Measurements from ENCODE around the gene HAAO. TPM values are rescaled to one million over a fixed set of nuclear protein-coding genes. Genes with fewer than 3 reads are reported as not detected.

The HAAO gene
- polyA plus RNA-seq, 1 experiment: 0.54 TPM

DNA sequence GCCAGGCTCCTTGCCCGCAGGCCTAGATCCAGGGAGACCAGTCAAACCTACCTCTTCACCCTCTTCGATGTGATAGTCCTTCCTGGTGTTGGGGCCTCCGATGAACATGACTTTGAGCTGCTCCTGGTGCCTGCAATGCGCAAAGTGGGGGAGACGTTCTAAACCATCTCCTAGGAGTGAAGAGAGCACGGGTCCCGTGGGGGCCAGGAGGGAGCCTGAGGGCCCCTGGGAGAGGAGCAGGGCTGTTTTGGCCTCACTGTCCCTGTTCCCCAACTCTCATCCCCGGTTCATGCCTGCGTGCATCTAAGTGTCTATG, 3.9 kb downstream of the HAAO start:
- H3K27me3 ChIP-seq (ENCODE audit: control insufficient read depth, insufficient read depth, low read length): peaks cover 9% of the 10 kb centered on the region
- POLR2A ChIA-PET: no interaction called here
- no peaks in the 10 kb centered on the region for H3K36me3 ChIP-seq (ENCODE audit: control insufficient read depth, insufficient read depth, low read length)
- no peak overlapping the region for H3K4me3 ChIP-seq (ENCODE audit: low read depth, low read length)
- CTCF ChIA-PET: no interaction called here
- TF ChIP-seq, protein P1, sequence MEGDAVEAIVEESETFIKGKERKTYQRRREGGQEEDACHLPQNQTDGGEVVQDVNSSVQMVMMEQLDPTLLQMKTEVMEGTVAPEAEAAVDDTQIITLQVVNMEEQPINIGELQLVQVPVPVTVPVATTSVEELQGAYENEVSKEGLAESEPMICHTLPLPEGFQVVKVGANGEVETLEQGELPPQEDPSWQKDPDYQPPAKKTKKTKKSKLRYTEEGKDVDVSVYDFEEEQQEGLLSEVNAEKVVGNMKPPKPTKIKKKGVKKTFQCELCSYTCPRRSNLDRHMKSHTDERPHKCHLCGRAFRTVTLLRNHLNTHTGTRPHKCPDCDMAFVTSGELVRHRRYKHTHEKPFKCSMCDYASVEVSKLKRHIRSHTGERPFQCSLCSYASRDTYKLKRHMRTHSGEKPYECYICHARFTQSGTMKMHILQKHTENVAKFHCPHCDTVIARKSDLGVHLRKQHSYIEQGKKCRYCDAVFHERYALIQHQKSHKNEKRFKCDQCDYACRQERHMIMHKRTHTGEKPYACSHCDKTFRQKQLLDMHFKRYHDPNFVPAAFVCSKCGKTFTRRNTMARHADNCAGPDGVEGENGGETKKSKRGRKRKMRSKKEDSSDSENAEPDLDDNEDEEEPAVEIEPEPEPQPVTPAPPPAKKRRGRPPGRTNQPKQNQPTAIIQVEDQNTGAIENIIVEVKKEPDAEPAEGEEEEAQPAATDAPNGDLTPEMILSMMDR (IDR thresholded peaks at IDR 0.05; ENCODE audit: insufficient read depth, low read depth, low read length): no peak
- DNase-seq (ENCODE audit: low read depth): no peak

DNA sequence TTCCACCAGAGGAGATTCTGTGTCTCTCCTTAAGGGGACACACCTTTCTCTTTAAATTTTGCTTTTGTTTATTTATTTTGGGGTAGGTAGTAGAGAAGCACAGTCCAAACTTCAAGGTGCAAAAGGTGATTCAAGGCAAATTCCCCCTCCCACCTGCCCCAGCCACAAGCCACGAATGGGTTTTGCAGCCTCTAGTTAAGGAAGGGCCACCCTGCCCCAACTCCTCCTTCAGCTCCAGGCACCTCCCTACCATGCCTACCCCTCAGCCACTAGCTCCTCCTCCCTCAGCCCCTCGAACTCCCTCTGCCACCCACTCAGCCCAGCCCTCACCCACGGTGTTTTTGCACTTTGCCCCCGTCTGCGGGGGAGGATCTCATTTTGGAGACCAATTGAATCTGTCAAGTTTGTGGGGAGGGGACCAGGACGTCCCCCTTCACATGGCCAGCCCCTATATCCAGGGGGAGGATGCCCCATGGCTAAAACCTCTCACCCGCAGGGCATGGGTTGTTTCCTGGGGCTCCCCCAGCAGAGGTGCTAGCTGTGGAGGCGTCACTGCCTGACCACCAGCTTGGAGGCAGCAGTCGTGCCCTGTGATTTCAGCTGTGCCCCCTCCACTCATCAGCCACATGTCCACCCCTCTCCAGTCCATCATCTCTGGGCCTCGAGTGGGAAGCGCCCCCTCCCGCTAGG, 4.5 kb downstream of the HAAO start:
- ChIA-PET CTCF (no interaction called here), POLR2A (no interaction called here)
- Histone ChIP-seq H3K4me3 (ENCODE audit: low read depth, low read length) (no peak overlapping the region), H3K36me3 (ENCODE audit: control insufficient read depth, insufficient read depth, low read length) (no peaks in the 10 kb centered on the region), H3K27me3 (ENCODE audit: control insufficient read depth, insufficient read depth, low read length) (peaks cover 6% of the 10 kb centered on the region)
- TF ChIP-seq, protein P1 (IDR thresholded peaks at IDR 0.05; ENCODE audit: insufficient read depth, low read depth, low read length): no peak
- DNase-seq (ENCODE audit: low read depth): no peak

DNA sequence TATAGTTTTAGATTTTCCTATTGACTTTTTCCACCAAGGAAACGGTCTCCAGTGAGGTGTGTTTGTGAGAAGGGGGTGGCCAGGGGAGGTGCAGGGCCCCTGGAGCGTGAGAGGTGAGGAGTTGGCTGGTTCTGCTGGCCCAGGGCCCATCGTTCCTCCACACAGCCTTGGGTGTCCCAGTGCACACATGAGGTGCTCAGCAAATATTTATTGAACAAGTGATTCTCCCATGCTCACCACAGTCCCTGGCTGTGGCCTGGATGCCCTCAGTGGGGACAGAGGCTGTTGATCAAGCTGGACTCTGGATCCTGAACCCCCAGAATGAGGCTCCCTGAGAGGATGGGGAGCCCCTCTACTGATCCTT, 5.0 kb downstream of the HAAO start:
- no peak for DNase-seq (ENCODE audit: low read depth)
- CTCF ChIA-PET: no interaction called here
- POLR2A ChIA-PET: no interaction called here
- Histone ChIP-seq H3K27me3 (ENCODE audit: control insufficient read depth, insufficient read depth, low read length) (peaks cover 4% of the 10 kb centered on the region; the same call in 1 of the 2 replicates), H3K4me3 (ENCODE audit: low read depth, low read length) (no peak overlapping the region), H3K36me3 (ENCODE audit: control insufficient read depth, insufficient read depth, low read length) (no peaks in the 10 kb centered on the region)
- TF ChIP-seq, protein P1 (IDR thresholded peaks at IDR 0.05; ENCODE audit: insufficient read depth, low read depth, low read length): no peak

DNA sequence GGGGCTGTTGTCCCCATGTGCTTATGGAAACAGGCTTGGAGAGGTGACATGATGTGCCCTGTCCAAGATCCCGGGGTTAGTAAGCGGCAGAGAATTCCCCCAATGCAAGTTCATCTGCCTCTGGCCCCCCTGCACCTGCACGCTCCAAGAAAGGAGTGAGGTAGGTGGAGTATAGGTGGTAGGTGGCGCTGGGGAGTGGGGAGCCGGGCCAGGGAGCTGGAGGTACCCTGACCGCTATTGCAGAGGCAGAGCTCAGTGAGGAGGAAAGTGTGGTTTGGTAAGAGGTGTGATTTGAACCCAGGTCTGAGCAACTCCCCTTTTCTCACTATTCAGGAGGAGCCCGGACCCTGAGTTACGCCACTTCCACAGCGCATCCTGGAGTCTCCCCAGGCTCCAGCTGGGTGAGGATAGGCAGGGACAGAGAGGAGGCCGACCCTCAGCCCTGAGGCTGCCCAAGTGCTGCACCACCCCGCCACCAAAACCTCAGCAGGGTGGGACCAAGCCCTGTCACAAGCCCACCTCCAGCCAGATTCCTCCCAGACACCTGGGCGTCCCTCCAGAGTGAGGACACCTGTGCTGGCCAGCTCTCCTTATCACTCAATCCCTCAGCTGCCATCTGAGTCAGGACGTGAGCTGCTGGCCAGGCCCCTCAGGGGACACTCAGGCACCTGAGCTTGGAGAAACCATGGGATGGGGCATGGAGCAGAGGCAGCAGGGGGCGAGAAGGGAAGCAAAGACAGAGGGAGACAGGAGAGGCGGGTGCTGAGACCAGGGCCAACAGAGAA, 5.6 kb downstream of the HAAO start:
- DNase-seq (ENCODE audit: low read depth): no peak
- TF ChIP-seq, protein P1 (IDR thresholded peaks at IDR 0.05; ENCODE audit: insufficient read depth, low read depth, low read length): no peak
- peaks cover 1% of the 10 kb centered on the region; the same call in 1 of the 2 replicates for H3K27me3 ChIP-seq (ENCODE audit: control insufficient read depth, insufficient read depth, low read length)
- H3K36me3 ChIP-seq (ENCODE audit: control insufficient read depth, insufficient read depth, low read length): no peaks in the 10 kb centered on the region
- POLR2A ChIA-PET: no interaction called here
- CTCF ChIA-PET: no interaction called here
- no peak overlapping the region for H3K4me3 ChIP-seq (ENCODE audit: low read depth, low read length)

DNA sequence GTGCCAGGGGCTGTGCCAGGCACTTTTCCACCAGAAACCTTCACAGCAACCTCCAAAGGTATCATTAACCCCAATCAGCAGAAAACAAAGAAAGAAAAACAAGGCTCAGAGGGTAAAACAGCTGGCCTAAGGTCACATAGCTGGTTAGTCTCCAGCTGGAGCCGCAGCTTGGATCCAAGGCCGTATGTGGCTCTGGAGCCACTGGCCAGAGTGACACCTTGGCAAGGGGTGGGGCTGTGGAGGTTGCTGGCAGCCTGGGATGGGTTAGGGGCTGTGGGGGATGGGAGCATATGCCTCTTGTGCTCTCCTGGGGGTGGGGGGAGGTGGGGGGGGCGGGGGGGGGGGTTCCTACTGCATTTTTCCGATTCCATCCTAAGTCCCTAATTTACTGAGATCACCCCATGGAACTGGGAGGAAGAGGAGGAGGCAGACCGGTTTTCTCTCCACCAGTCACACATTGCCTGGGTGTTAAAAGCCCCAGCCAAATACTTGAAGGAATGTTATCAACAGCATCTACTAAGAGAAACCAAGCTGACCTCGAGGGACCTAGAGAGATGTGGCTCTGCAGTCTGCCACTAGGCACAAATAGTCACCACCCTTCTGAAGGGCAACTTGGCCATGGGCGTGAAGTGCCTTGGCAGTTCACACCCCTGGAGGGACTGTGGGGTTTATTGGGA, 8.0 kb downstream of the HAAO start:
- ChIA-PET CTCF (no interaction called here), POLR2A (no interaction called here)
- TF ChIP-seq, protein P1 (IDR thresholded peaks at IDR 0.05; ENCODE audit: insufficient read depth, low read depth, low read length): no peak
- Histone ChIP-seq H3K4me3 (ENCODE audit: low read depth, low read length) (no peak overlapping the region), H3K36me3 (ENCODE audit: control insufficient read depth, insufficient read depth, low read length) (no peaks in the 10 kb centered on the region), H3K27me3 (ENCODE audit: control insufficient read depth, insufficient read depth, low read length) (no peaks in the 10 kb centered on the region)
- no peak for DNase-seq (ENCODE audit: low read depth)

All from BJ (cell line).